Neuronal stem cell (in vitro differentiated cells): Measurements from ENCODE around the gene ZNF407.

Experiments
- DNase-seq: peaks from one replicate; pipeline ENCODE4 v3.0.0-alpha.2; 2013; ENCODE audit warnings: low spot score
- H2AFZ ChIP-seq: one replicate; pipeline ENCODE4 v1.6.1; 2013; ENCODE audit warnings: mild to moderate bottlenecking, low read length, inconsistent platforms
- H2AK5ac ChIP-seq: 2 replicates; pipeline ENCODE4 v1.6.1; 2013; ENCODE audit warnings: low read depth, mild to moderate bottlenecking, inconsistent platforms, low read length, moderate library complexity, mixed read lengths
- H2BK120ac ChIP-seq: 2 replicates; pipeline ENCODE4 v1.6.1; 2013; ENCODE audit warnings: low read depth, mild to moderate bottlenecking, inconsistent platforms, low read length, moderate library complexity, mixed read lengths
- H2BK12ac ChIP-seq: one replicate; pipeline ENCODE4 v1.6.1; 2013; ENCODE audit warnings: low read length, inconsistent platforms
- H2BK15ac ChIP-seq: 2 replicates; pipeline ENCODE4 v1.6.1; 2013; ENCODE audit warnings: mild to moderate bottlenecking, low read length, inconsistent platforms, mixed read lengths
- H2BK5ac ChIP-seq: one replicate; pipeline ENCODE4 v1.6.1; 2013; ENCODE audit warnings: inconsistent platforms, mild to moderate bottlenecking, low read length, moderate library complexity
- H3K14ac ChIP-seq: one replicate; pipeline ENCODE4 v1.6.1; 2013; ENCODE audit warnings: low read length, inconsistent platforms
- H3K18ac ChIP-seq: 2 replicates; pipeline ENCODE4 v1.6.1; 2013; ENCODE audit warnings: low read length, inconsistent platforms
- H3K23ac ChIP-seq: 2 replicates; pipeline ENCODE4 v1.6.1; 2013; ENCODE audit warnings: low read depth, mild to moderate bottlenecking, mixed read lengths, low read length, inconsistent platforms; ENCODE audit not compliant: poor library complexity
- H3K27ac ChIP-seq: replicated peaks from 3 replicates; pipeline ENCODE4 v1.5.1; 2013; ENCODE audit warnings: low read length, inconsistent platforms
- H3K27me3 ChIP-seq, 3 experiments: 2 replicates each; pipeline ENCODE4 v1.6.1; 2013; ENCODE audit warnings: low read length in 3 of 3, mild to moderate bottlenecking in 2 of 3, inconsistent platforms in 1 of 3, low read depth in 1 of 3, mixed read lengths in 1 of 3, moderate library complexity in 1 of 3; ENCODE audit not compliant: control insufficient read depth in 3 of 3, insufficient read depth in 3 of 3
- H3K36me3 ChIP-seq, 2 donors: replicated peaks in 1 of 2; 2 replicates each; pipeline ENCODE4 v1.6.1; 2013; ENCODE audit warnings: low read length in 2 of 2; ENCODE audit not compliant: control insufficient read depth in 2 of 2, insufficient read depth in 2 of 2
- H3K4ac ChIP-seq: 2 replicates; pipeline ENCODE4 v1.6.1; 2013; ENCODE audit warnings: inconsistent platforms, mild to moderate bottlenecking, low read length, moderate library complexity
- H3K4me1 ChIP-seq, 2 donors: 1 replicate in 1 of 2; 2 replicates in 1 of 2; pipeline ENCODE4 v1.6.1; 2013; ENCODE audit warnings: low read length in 2 of 2, low read depth in 1 of 2; ENCODE audit not compliant: control insufficient read depth in 2 of 2, insufficient read depth in 1 of 2
- H3K4me2 ChIP-seq: one replicate; pipeline ENCODE4 v1.6.1; 2013; ENCODE audit warnings: mild to moderate bottlenecking, low read length, inconsistent platforms; ENCODE audit not compliant: insufficient read depth, poor library complexity, severe bottlenecking
- H3K4me3 ChIP-seq, 2 donors: 2 replicates each; pipeline ENCODE4 v1.5.1; 2013; ENCODE audit warnings: low read length in 2 of 2, mild to moderate bottlenecking in 2 of 2, inconsistent platforms in 1 of 2, moderate library complexity in 1 of 2
- H3K79me1 ChIP-seq: one replicate; pipeline ENCODE4 v1.6.1; 2013; ENCODE audit warnings: low read depth, mild to moderate bottlenecking, inconsistent platforms, low read length, moderate library complexity
- H3K9ac ChIP-seq: one replicate; pipeline ENCODE4 v1.6.1; 2013; ENCODE audit warnings: mild to moderate bottlenecking, low read depth, low read length, inconsistent platforms; ENCODE audit not compliant: poor library complexity
- H3K9me3 ChIP-seq, 2 donors: replicated peaks in 1 of 2; 2 replicates each; pipeline versions ENCODE3 to v1.6.1; 2013; ENCODE audit warnings: low read length in 2 of 2, mild to moderate bottlenecking in 2 of 2, inconsistent platforms in 1 of 2, low read depth in 1 of 2, mixed read lengths in 1 of 2, moderate library complexity in 1 of 2; ENCODE audit not compliant: control insufficient read depth in 2 of 2, insufficient read depth in 1 of 2
- H4K8ac ChIP-seq: one replicate; pipeline ENCODE4 v1.6.1; 2013; ENCODE audit warnings: low read depth, mild to moderate bottlenecking, inconsistent platforms, low read length, moderate library complexity
- H4K91ac ChIP-seq: one replicate; pipeline ENCODE4 v1.6.1; 2013; ENCODE audit warnings: low read length, low read depth, mild to moderate bottlenecking, inconsistent platforms; ENCODE audit not compliant: poor library complexity
- WGBS, 2 donors: extraction: QIAGEN DNeasy Blood & Tissue Kit; methylation state at CpG; one replicate each; pipeline ENCODE4 v1.1.7; 2013; ENCODE audit warnings: missing lambda C conversion rate in 2 of 2, mixed read lengths in 1 of 2; ENCODE audit not compliant: insufficient read length in 2 of 2, insufficient replicate concordance in 1 of 2; ENCODE audit errors: extremely low coverage in 2 of 2; 5-methylcytosine and 5-hydroxymethylcytosine counted together

The ZNF407 gene

DNA sequence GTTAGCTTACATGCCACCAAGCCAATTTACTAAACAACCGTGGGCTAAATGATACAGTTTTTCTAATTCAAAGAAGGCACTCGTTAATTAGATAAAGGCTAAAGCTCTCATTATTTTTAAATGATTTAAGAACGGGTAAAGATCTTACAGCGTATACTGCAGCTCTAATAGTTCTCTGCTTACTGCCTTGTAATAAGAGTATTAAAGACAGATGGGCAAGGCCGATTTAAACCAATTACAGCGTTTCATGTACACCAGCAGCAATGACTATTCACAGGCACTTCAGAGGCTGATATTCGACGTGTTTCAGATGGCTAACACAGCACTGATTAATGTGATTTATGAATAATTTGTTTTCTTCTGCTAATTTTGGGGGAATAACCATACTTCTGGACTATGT, 259.3 kb downstream of the ZNF407 start:
- Histone ChIP-seq H3K36me3 (no peaks in the 10 kb centered on the region), H4K91ac (no peak overlapping the region), H2AK5ac (no peak overlapping the region), H3K23ac (no peak overlapping the region), H3K14ac (no peak overlapping the region), H2BK120ac (no peak overlapping the region), H3K4me3 (no peak overlapping the region), H2BK12ac (no peak overlapping the region), H2BK15ac (no peak overlapping the region), H3K27ac (no peak overlapping the region), H3K4me2 (no peak overlapping the region), H3K27me3 (no peaks in the 10 kb centered on the region), H4K8ac (no peak overlapping the region), H3K18ac (no peak overlapping the region), H3K9me3 (no peaks in the 10 kb centered on the region), H3K79me1 (no peaks in the 10 kb centered on the region), H3K4me1 (peaks cover 3 to 6% of the 10 kb centered on the region in 2 donors), H3K9ac (no peak overlapping the region), H2AFZ (no peak overlapping the region), H3K4ac (no peak overlapping the region), H2BK5ac (no peak overlapping the region)
- no CpG with 5 or more reads among the region's 8 CpGs for WGBS, 2 donors
- no peak for DNase-seq

DNA sequence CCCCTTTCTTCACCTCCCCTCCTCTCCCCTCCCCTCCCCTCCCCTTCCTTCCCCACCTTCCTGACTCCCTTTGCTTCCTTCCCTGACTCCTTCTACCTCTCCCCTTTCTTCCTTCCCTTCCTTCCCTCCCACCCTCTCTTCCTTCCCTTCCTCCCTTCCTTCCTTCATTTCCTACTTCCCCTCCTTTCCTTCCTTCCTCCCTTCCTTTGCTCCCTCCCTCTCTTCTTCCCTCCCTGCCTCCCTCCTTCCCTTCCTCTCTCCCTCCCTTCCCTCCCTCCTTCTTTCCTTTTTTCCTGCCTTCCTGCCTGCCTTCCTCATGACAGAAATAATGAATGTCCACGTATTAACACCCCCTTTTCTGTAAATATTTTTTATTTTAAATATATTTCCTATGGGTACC, 260.2 kb downstream of the ZNF407 start:
- WGBS, 2 donors: no CpG with 5 or more reads among the region's 1 CpG
- Histone ChIP-seq H3K27me3 (no peaks in the 10 kb centered on the region), H2BK12ac (no peak overlapping the region), H3K18ac (no peak overlapping the region), H3K79me1 (no peaks in the 10 kb centered on the region), H2BK15ac (no peak overlapping the region), H2AK5ac (no peak overlapping the region), H3K27ac (no peak overlapping the region), H3K4ac (no peak overlapping the region), H3K4me2 (no peak overlapping the region), H2BK5ac (no peak overlapping the region), H4K8ac (no peak overlapping the region), H2AFZ (no peak overlapping the region), H3K4me3 (no peak overlapping the region), H3K14ac (no peak overlapping the region), H3K9ac (no peak overlapping the region), H4K91ac (no peak overlapping the region), H3K36me3 (no peaks in the 10 kb centered on the region), H3K23ac (no peak overlapping the region), H3K4me1 (peaks cover 2 to 6% of the 10 kb centered on the region in 2 donors), H3K9me3 (no peaks in the 10 kb centered on the region), H2BK120ac (no peak overlapping the region)
- no peak for DNase-seq

GRCh38 chr18:74861154-74861553, 263.5 kb downstream of the ZNF407 start:
- Histone ChIP-seq H4K91ac (no peak overlapping the region), H2AK5ac (no peak overlapping the region), H3K18ac (no peak overlapping the region), H3K23ac (no peak overlapping the region), H3K4me2 (no peak overlapping the region), H3K27me3 (no peaks in the 10 kb centered on the region), H3K9ac (no peak overlapping the region), H3K14ac (no peak overlapping the region), H2BK15ac (no peak overlapping the region), H2BK120ac (no peak overlapping the region), H2BK5ac (no peak overlapping the region), H3K9me3 (no peaks in the 10 kb centered on the region), H3K4me1 (peaks cover 0 to 2% of the 10 kb centered on the region in 2 donors), H3K4ac (no peak overlapping the region), H3K27ac (no peak overlapping the region), H3K79me1 (no peaks in the 10 kb centered on the region), H3K4me3 (no peak overlapping the region), H4K8ac (no peak overlapping the region), H3K36me3 (no peaks in the 10 kb centered on the region), H2BK12ac (no peak overlapping the region), H2AFZ (no peak overlapping the region)
- no CpG with 5 or more reads among the region's 4 CpGs for WGBS, 2 donors
- no peak for DNase-seq

DNA sequence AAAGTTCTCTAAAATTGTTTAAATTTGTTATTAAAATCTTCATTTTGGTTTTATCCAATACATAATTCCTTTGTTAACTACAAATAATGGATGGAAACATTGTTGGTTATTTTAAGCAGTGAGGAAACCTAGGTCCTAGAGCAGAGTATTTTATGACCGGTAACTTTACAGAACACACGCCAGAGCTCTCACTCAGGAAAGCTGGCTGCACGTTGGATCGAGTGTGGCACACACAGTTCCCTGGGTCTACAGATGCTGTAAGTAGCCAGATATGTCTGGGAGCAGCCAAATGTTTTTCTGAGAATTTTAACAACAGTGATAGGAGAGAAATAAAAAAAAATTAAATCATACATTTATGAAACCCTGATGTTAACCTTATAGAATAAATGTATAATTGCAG, 264.4 kb downstream of the ZNF407 start:
- Histone ChIP-seq H2AFZ (no peak overlapping the region), H3K4ac (no peak overlapping the region), H2BK5ac (no peak overlapping the region), H2AK5ac (no peak overlapping the region), H3K79me1 (no peaks in the 10 kb centered on the region), H3K4me2 (no peak overlapping the region), H3K4me1 (no peaks in the 10 kb centered on the region), H2BK120ac (no peak overlapping the region), H3K18ac (no peak overlapping the region), H3K9me3 (no peaks in the 10 kb centered on the region), H3K4me3 (no peak overlapping the region), H3K23ac (no peak overlapping the region), H3K14ac (no peak overlapping the region), H2BK12ac (no peak overlapping the region), H3K36me3 (no peaks in the 10 kb centered on the region), H2BK15ac (no peak overlapping the region), H3K27me3 (no peaks in the 10 kb centered on the region), H4K91ac (no peak overlapping the region), H4K8ac (no peak overlapping the region), H3K9ac (no peak overlapping the region), H3K27ac (no peak overlapping the region)
- WGBS, 2 donors: no CpG with 5 or more reads among the region's 4 CpGs
- DNase-seq: no peak
